HG03457 (cell line): ENCODE measurements around the gene RRP8.

Experiments
- ATAC-seq: cut with Tn5 transposase; IDR thresholded peaks from one replicate; pipeline ENCODE4 v1.9.1; 2021; ENCODE audit warnings: moderate number of reproducible peaks; ENCODE audit not compliant: unreplicated experiment

RRP8 gene

DNA sequence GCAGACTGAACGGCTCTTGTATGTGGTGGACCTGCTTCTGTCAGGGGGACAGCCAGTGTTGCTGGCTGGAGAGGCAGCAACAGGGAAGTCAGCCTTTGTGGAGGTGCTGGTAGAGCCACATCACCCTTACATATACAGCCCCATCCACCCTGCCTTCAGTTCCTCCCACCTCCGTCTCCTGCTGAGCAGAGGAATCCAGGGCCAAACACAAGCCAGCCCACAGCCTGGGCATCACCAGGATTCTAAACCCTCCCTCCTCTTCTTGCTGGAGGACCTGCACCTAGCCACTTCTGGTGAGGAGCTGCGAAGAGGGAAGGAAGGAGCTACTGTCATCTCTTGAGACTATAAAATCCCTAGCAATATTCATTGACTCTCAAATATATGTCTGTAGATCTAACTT is 54.8 kb downstream of the RRP8 start:
- no peak for ATAC-seq

DNA sequence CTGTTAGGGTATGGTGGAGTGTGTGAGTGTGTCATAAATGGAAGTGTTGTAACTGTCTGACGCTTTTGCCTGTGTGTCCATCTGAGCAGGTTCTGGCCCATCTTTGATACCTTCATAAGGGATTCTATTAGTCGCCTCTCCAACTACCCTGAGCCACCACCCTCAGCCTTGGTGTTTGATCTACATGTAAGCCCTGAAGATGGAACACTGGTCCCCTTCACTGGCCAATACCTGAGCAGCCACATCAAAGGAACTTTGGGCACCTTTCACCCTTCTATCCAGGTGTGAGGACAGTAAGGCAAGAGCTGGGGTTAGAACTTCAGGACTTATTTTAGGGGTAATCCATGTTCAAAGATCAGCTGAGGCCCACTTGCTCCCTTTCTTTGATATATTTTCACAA is 55.3 kb downstream of the RRP8 start:
- ATAC-seq: no peak

DNA sequence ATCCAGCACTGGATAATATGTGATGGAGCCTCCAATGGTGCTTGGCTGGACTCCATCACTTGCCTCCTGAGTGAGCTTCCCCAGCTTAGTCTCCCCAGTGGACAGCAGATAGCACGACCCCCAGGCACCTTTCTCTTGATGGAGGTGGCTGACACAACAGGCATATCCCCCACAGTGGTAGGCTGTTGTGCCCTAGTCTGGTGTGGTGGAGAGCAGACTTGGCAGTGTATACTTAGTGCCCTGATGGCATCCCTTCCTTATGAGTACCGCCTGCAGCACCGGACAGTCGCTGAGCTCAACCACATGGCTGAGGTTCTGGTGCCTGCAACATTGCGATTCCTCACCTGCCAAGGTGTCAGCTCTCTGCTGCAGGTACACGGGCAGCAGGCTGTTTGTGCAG is 56.2 kb downstream of the RRP8 start:
- no peak for ATAC-seq

DNA sequence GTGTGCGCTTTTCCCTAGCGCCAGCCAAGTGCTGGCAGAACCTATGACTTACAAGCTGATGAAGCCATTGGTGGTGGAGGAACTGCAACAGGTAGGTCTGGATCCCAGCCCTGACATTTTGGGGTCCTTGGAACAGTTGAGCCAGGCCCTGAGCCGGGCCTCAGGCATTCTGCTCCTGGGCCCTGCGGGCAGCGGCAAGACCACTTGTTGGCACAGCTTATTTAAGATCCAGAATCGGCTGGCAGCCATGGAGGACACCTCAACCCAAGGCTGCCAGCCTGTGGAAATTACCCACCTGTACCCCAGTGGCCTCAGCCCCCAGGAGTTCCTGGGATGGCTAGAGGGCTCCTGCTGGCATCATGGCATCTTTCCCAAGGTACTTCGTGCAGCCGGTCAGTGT is 56.7 kb downstream of the RRP8 start:
- ATAC-seq: no peak

DNA sequence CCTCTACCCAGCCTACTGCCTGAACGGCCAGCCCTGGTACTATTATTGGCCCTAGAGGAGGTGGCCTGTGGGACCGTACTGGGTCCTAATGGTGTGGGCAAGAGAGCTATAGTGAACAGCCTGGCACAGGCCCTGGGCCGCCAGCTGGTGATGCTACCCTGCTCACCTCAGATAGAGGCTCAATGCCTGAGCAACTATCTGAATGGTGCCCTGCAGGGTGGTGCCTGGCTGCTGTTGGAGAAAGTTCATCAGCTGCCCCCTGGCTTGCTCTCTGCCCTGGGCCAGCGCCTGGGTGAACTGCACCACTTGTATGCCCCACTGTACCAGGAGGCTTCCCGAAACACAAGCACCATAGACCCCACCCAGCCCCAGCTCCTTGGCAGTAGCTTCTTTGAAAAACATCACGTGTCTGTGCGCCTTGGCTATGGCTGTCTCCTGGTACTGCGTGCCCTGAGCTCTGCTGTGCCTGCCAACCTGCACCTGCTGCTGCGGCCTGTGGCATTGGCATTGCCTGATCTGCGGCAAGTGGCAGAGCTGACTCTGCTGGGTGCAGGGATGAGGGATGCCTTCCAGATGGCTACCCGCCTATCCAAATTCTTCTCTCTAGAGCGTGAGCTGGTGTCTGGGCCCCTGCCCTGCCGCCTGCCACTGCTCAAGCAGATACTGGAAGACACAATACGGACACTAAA is 57.4 kb downstream of the RRP8 start:
- ATAC-seq: no peak
